Adipose tissue (tissue), 3 donors: ENCODE measurements around the gene EXOG. TPM values are rescaled to one million over a fixed set of nuclear protein-coding genes. Genes with fewer than 3 reads are reported as not detected.

Source experiments
- H3K27ac ChIP-seq: one replicate; pipeline ENCODE4 v1.5.1; 2013; ENCODE audit warnings: low read depth, low read length
- WGBS, 3 donors: extraction: QIAGEN DNeasy Blood & Tissue Kit; methylation state at CpG; one replicate each; pipeline ENCODE4 v1.1.7; 2013; 5-methylcytosine and 5-hydroxymethylcytosine counted together
- polyA plus RNA-seq, 3 donors: library from polyadenylated mRNA; stranded (reverse); fragments of 200-250 nt; gene quantifications; one replicate each; pipeline ENCODE4 v1.2.3, GENCODE V29; 2013
- donor health status: healthy with polysubstance abuse.
- donor health status: Bipolar disorder and iron deficiency.
- donor health status: healthy.

Gene EXOG
- polyA plus RNA-seq, 3 donors: 2.2 to 7.8 (median 3.0) TPM

DNA sequence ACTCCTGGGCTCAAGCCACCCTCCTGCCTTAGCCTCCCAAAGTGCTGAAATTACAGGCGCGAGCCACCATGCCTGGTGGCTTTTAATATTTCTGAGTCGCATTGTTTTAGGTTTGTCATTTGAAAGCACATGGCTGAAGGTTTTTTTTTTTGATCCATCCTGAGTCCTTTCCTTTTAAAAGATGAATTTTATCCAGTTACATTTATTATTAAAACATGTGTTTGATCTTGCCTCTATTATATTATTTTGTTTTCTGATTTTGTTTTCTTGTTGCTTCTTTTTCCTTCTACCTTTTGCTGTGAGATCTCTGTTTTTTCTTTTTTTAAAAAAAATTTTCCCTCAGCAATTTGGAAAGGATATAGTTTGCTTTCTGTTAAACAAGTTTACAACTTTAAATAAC lies 77.0 kb downstream of the EXOG start:
- no peak overlapping the region for H3K27ac ChIP-seq
- WGBS, 3 donors: 77 to 99% (median 97%) methylated on average over 3 of the region's 3 CpGs

DNA sequence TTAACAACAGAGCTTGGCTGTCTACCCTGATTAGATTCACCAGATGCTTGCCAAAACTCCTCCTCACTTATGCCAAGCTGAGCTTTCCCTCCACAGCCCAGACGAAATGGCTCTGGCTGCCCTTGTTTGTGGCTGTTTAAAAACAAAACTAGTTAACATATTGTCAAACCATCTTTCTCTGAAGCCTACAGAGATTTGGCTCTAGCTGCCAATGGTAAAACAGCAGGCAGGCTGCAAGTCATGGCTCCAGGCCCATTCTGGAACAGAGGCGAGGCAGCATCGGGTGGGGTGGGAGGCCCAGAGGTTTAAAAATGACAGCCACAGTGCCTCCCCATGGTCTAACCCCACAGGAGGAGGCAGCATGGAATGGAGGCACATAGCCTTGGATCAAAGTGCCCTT lies 77.4 kb downstream of the EXOG start:
- H3K27ac ChIP-seq: no peak overlapping the region
- 75 to 79% (median 75%) methylated on average over 3 of the region's 3 CpGs for WGBS, 3 donors

DNA sequence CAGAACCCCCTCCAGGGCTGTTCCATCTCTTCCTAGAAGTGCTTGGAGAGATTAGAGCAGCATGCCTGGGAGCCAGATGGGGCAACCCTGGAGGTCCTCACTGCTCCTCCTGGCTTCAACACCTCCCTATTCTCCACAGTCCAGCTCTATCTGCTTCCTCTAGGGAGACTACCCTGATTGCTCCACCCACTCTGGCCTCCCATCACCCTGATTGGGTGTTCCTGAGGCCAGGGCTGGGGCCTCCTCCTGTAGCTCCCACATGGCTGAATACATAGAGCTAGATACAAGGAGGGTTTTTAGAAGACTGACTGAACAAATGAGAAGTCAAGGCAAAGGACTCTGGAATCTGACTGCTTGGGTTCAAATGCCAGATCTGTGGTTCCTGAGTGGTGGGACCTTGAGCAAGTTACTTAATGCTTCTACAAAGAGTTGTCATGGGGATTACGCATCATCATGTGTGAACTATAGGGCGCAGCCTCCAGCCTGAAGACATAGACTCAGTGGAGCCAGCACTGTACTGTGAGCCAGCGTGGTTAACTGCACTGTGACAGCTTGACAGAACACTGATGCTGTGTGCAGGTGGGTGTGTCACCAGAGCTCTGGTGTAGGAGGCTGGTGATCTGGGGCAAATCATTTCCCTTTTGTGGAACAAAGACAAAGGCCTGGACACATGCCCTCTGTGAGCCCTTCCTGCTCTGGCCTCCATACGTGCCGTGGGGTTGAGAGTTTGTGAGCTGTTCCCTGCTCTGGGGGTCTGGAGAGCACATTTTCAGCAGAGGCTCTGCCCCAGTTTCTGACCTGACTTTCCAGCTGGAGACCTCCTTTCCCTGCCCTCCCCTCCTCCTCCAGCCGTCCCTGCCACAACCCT lies 78.5 kb downstream of the EXOG start:
- 64 to 72% (median 71%) methylated on average over 6 of the region's 6 CpGs for WGBS, 3 donors
- H3K27ac ChIP-seq: no peak overlapping the region

DNA sequence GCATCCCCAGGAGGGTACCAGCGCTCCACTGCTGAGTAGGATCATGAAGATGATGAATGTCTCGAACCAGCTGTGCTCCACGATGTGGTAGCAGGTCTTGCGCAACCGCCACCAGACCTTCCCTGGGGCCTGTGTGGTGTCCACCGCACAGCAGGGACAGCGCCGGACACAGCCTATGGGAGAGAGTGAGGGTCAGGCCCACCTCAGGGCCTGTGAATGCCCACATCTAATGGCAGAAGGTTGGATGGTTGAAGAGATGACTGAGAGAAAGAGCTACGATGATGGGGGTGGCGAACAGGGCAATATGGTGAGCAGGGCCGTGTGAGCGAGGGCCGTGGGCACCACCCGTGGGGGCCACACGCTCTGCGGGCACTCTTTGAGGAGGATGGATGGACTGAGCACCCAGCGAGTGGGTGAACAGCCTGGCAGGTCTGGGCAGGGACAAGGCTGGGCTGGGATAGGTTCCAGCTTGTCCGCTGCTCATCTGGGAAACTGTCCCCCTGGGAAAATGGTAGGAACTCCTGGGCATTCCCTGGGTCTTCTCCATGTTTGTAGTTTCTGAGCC lies 79.2 kb downstream of the EXOG start:
- no peak overlapping the region for H3K27ac ChIP-seq
- WGBS, 3 donors: 85 to 89% (median 88%) methylated on average over 18 of the region's 18 CpGs

Other genes with a start within 250 kb of the EXOG start
- gene SLC22A13, start 230.5 kb upstream of the EXOG start, polyA plus RNA-seq: under 1 TPM in 2 of 3 donors, not detected in 1; 0.03 to 0.06 TPM
- under 1 TPM; 0.07 to 0.16 (median 0.11) TPM for gene SLC22A14, start 214.0 kb upstream of the EXOG start, polyA plus RNA-seq
- 1 to 10 TPM; 1.3 to 2.7 (median 1.4) TPM for gene XYLB, start 149.6 kb upstream of the EXOG start, polyA plus RNA-seq
- gene ACVR2B, start 42.5 kb upstream of the EXOG start, polyA plus RNA-seq: 1 to 10 TPM in 1 of 3 donors, under 1 TPM in 2; 0.45 to 1.3 (median 0.56) TPM
- gene SCN5A, start 153.3 kb downstream of the EXOG start, polyA plus RNA-seq: under 1 TPM; 0.06 to 0.11 (median 0.07) TPM